Umbilical cord (tissue), 2 donors: ENCODE results near the gene MLLT1. TPM values are rescaled to one million over a fixed set of nuclear protein-coding genes. Genes with fewer than 3 reads are reported as not detected.
A peak's percentile ranks its signal among the peaks of the same experiment; 100 is the strongest.

Experiments
- DNase-seq: peaks from one replicate; pipeline ENCODE4 v3.0.0-alpha.2; 2015; ENCODE audit warnings: low spot score
- total RNA-seq: library from RNA; depleted of rRNA; stranded (reverse); fragments of >200 nt; gene quantifications from one replicate; pipeline ENCODE4 v1.2.3, GENCODE V29; 2014; ENCODE audit warnings: low replicate concordance; ENCODE audit not compliant: insufficient read depth

Gene MLLT1
- total RNA-seq, 1 donor from 2014 or later: 4.3 TPM

GRCh38 chr19:6172074-6172863, 107.5 kb downstream of the MLLT1 start:
- DNase-seq: no peak

- no peak for DNase-seq
These were observed 112.7 kb downstream of the MLLT1 start for GRCh38 chr19:6167115-6167514.

- DNase-seq: no peak
These were observed 114.8 kb downstream of the MLLT1 start for GRCh38 chr19:6164906-6165531.

- DNase-seq: peak; percentile 9
These were observed 118.4 kb downstream of the MLLT1 start for GRCh38 chr19:6161271-6161850.

Other genes with a start within 250 kb of the MLLT1 start
- 15.4 TPM for gene RFX2, start 169.5 kb downstream of the MLLT1 start, total RNA-seq
- not detected for gene ACSBG2, start 144.3 kb downstream of the MLLT1 start, total RNA-seq
- gene ACER1, start 53.6 kb upstream of the MLLT1 start, total RNA-seq: not detected
- 49.4 TPM for gene CLPP, start 81.6 kb upstream of the MLLT1 start, total RNA-seq
- gene ALKBH7, start 92.8 kb upstream of the MLLT1 start, total RNA-seq: 97.5 TPM
- gene PSPN, start 96.0 kb upstream of the MLLT1 start, total RNA-seq: 3.1 TPM
- 29.4 TPM for gene GTF2F1, start 113.2 kb upstream of the MLLT1 start, total RNA-seq
- 42.4 TPM for gene KHSRP, start 144.8 kb upstream of the MLLT1 start, total RNA-seq
- gene SLC25A41, start 153.8 kb upstream of the MLLT1 start, total RNA-seq: not detected
- gene SLC25A23, start 179.8 kb upstream of the MLLT1 start, total RNA-seq: 26.7 TPM
- gene CRB3, start 184.3 kb upstream of the MLLT1 start, total RNA-seq: 9.1 TPM
- not detected for gene DENND1C, start 201.8 kb upstream of the MLLT1 start, total RNA-seq
- not detected for gene TUBB4A, start 222.3 kb upstream of the MLLT1 start, total RNA-seq